ENCODE measurements around the gene ENG.

DNA sequence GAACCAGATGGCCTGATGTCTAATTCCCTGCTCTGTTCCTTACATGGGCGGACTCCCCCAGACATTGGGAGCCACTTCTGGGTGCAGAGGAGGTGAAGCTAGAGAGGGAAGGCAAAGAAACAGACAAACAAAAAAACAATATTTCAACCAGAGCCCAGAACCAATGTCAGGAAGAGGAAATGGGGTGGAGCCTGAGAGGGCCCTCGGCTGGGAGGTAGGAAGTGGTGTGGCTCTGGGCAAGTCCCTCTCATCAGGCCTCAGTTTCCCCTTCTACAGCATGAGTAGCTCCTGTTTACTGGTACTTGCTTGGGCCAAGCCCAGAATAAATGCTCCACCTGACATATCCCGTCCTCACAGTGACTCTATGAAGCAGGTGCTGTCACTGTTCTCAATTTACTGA is 87.0 kb downstream of the ENG start:
- TF ChIP-seq, protein P1, sequence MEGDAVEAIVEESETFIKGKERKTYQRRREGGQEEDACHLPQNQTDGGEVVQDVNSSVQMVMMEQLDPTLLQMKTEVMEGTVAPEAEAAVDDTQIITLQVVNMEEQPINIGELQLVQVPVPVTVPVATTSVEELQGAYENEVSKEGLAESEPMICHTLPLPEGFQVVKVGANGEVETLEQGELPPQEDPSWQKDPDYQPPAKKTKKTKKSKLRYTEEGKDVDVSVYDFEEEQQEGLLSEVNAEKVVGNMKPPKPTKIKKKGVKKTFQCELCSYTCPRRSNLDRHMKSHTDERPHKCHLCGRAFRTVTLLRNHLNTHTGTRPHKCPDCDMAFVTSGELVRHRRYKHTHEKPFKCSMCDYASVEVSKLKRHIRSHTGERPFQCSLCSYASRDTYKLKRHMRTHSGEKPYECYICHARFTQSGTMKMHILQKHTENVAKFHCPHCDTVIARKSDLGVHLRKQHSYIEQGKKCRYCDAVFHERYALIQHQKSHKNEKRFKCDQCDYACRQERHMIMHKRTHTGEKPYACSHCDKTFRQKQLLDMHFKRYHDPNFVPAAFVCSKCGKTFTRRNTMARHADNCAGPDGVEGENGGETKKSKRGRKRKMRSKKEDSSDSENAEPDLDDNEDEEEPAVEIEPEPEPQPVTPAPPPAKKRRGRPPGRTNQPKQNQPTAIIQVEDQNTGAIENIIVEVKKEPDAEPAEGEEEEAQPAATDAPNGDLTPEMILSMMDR (IDR thresholded peaks at IDR 0.05), result no peak
- TF ChIP-seq POLR2A (IDR thresholded peaks at IDR 0.05), result no peak

All from heart left ventricle (tissue), 13 donors.